Gastroesophageal sphincter (tissue), 4 donors: Measurements from ENCODE around the gene CDH23. TPM values are rescaled to one million over a fixed set of nuclear protein-coding genes. Genes with fewer than 3 reads are reported as not detected.
A peak's percentile ranks its signal among the peaks of the same experiment; 100 is the strongest.

ENCODE experiments used
- ATAC-seq: fragments of 150-250 bp; one replicate; pipeline ENCODE4 v1.9.1; 2016; ENCODE audit warnings: mild to moderate bottlenecking, moderate library complexity
- H3K27ac ChIP-seq, 4 donors: fragments of 200-600 bp; sonication (generic) in 3 of 4; 1 replicate in 3 of 4; 2 replicates in 1 of 4; pipeline ENCODE4 v1.5.1; 2016 to 2019
- H3K27me3 ChIP-seq: fragments of 200-600 bp; sonication (generic); one replicate; pipeline ENCODE4 v1.5.1; 2019
- H3K36me3 ChIP-seq, 2 donors: fragments of 200-600 bp; sonication (generic); one replicate each; pipeline ENCODE4 v1.5.1; 2019; ENCODE audit warnings: control low read depth in 1 of 2
- H3K4me1 ChIP-seq, 3 donors: fragments of 200-600 bp; sonication (generic); 1 replicate in 2 of 3; 2 replicates in 1 of 3; pipeline ENCODE4 v1.5.1; 2016 to 2019; ENCODE audit warnings: control low read depth in 2 of 3
- H3K4me3 ChIP-seq, 2 donors: fragments of 200-600 bp; sonication (generic); one replicate each; pipeline ENCODE4 v1.5.1; 2019; ENCODE audit warnings: mild to moderate bottlenecking in 1 of 2, moderate library complexity in 1 of 2
- H3K9me3 ChIP-seq, 3 donors: fragments of 200-600 bp; sonication (generic); one replicate each; pipeline ENCODE4 v1.5.1; 2017 to 2019; ENCODE audit warnings: control low read depth in 2 of 3
- EP300 ChIP-seq: sonication (generic); formaldehyde crosslinking; IDR thresholded peaks from one replicate; pipeline ENCODE4 v1.6.1; 2017; ENCODE audit warnings: antibody characterized with exemption, mild to moderate bottlenecking
- POLR2A ChIP-seq, 2 donors: fragments of 450-650 bp; IDR thresholded peaks; one replicate each; pipeline ENCODE4 v1.6.1; 2017; ENCODE audit warnings: antibody characterized with exemption in 2 of 2, mild to moderate bottlenecking in 2 of 2, moderate library complexity in 1 of 2
- POLR2AphosphoS5 ChIP-seq: sonication (generic); formaldehyde crosslinking; IDR thresholded peaks from one replicate; pipeline ENCODE4 v1.6.1; 2017; ENCODE audit warnings: antibody characterized with exemption
- WGBS, 2 donors: methylation state at CpG; one replicate each; pipeline ENCODE4 v1.1.5; 2018; ENCODE audit warnings: low coverage in 1 of 2; 5-methylcytosine and 5-hydroxymethylcytosine counted together
- total RNA-seq, 4 donors: library from RNA; depleted of rRNA; stranded (reverse); fragments of >200 nt; gene quantifications; one replicate each; pipeline ENCODE4 v1.1.0, GENCODE V29; 2016
- TF ChIP-seq, protein P1 (sequence below), 4 experiments: fragments of 200-600 bp in 2 of 4; fragments of 450-650 bp in 2 of 4; sonication (generic) in 1 of 4; IDR thresholded peaks; one replicate each; pipeline ENCODE4 v1.5.1; 2017 to 2019; ENCODE audit warnings: antibody characterized with exemption in 4 of 4, mild to moderate bottlenecking in 2 of 4, moderate library complexity in 2 of 4

CDH23 gene
- total RNA-seq, 4 donors from 2014 or later = 5.1 to 33.5 (median 16.2) TPM

DNA sequence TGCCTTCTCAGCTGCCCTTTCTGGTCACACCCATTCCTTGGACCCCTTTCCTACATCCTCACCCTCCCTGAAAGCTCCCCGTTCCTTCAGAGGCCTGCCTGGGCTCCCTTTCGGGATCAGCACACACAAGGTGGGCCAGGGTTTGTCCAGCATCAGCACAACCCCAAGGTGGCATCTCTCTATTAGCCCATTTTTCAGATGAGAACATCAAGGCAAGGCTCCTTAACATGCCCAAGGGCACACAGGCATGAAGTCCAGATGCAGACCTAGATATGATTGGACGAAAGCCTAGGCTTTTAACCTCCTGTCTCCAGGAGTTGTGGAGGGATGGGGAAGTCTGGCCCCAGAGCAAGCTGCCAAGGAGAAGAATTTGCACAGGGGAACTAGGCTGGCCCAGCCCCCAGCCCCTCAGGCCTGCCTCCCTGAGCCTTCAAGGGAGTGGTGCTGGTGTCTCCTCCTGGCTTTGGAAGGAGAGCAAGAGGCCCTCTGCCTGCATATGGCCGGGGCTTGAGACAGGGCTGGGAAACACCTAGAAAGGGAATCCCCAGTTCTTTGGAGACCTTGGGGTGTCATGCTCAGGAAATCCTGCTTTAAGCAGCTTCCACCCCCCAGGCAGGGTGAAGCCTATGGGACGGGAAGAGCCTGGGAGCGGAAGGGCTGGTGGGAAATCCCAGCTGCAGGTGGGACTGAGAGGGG lies 385.6 kb downstream of the CDH23 start:
- no peak for ATAC-seq
- WGBS, 2 donors = 78 to 90% methylated on average over 2 to 4 of the region's 6 CpGs
- no peak for TF ChIP-seq POLR2AphosphoS5
- TF ChIP-seq, protein P1, sequence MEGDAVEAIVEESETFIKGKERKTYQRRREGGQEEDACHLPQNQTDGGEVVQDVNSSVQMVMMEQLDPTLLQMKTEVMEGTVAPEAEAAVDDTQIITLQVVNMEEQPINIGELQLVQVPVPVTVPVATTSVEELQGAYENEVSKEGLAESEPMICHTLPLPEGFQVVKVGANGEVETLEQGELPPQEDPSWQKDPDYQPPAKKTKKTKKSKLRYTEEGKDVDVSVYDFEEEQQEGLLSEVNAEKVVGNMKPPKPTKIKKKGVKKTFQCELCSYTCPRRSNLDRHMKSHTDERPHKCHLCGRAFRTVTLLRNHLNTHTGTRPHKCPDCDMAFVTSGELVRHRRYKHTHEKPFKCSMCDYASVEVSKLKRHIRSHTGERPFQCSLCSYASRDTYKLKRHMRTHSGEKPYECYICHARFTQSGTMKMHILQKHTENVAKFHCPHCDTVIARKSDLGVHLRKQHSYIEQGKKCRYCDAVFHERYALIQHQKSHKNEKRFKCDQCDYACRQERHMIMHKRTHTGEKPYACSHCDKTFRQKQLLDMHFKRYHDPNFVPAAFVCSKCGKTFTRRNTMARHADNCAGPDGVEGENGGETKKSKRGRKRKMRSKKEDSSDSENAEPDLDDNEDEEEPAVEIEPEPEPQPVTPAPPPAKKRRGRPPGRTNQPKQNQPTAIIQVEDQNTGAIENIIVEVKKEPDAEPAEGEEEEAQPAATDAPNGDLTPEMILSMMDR (IDR thresholded peaks at IDR 0.05) = no peak
- TF ChIP-seq POLR2A (IDR thresholded peaks at IDR 0.05) = no peak
- TF ChIP-seq EP300 = no peak

DNA sequence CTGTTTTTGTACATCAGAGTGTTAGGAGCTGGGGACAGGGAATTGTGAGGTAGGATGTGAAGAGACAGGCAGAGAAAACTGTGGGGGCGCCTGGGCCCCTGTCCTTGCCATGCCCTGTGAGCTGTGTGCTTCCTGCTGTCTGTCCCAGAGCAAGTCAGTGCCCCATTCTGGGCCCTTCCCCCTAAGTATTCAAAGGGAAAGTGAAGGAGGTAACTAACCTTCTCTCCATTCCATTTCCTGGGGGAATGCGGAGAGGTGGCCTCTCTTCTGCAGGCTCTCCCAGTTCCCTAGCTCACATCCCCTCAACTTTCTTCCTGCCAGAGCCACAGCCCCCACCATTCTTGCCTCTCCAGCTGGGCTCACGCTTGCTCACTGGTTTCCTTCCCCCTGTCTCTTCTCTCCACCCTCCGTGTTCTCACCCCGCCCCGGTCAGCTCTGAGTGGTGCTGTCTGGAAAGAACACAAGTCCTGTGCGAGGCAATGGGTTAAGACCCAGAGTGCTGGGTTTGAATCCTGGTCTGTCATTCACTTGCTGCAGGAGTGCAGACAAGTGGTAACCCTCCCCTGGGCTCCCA lies 386.3 kb downstream of the CDH23 start:
- TF ChIP-seq POLR2AphosphoS5 (no peak), POLR2A (IDR thresholded peaks at IDR 0.05) (no peak), EP300 (no peak)
- peak; percentile 42 for ATAC-seq
- Histone ChIP-seq H3K27me3 (no peaks in the 10 kb centered on the region), H3K4me1 (peaks cover 0 to 15% (median 0%) of the 10 kb centered on the region in 3 donors), H3K4me3 (no peak overlapping the region), H3K36me3 (no peaks in the 10 kb centered on the region), H3K9me3 (no peaks in the 10 kb centered on the region), H3K27ac (no peak overlapping the region)
- 33 to 34% methylated on average over 6 to 7 of the region's 7 CpGs for WGBS, 2 donors

More for the DNA sequence above, 385.6 kb downstream of the CDH23 start:
- Histone ChIP-seq H3K27me3 (no peaks in the 10 kb centered on the region), H3K4me3 (no peak overlapping the region), H3K27ac (no peak overlapping the region), H3K4me1 (peaks cover 0 to 15% (median 0%) of the 10 kb centered on the region in 3 donors), H3K36me3 (no peaks in the 10 kb centered on the region), H3K9me3 (no peaks in the 10 kb centered on the region)

DNA sequence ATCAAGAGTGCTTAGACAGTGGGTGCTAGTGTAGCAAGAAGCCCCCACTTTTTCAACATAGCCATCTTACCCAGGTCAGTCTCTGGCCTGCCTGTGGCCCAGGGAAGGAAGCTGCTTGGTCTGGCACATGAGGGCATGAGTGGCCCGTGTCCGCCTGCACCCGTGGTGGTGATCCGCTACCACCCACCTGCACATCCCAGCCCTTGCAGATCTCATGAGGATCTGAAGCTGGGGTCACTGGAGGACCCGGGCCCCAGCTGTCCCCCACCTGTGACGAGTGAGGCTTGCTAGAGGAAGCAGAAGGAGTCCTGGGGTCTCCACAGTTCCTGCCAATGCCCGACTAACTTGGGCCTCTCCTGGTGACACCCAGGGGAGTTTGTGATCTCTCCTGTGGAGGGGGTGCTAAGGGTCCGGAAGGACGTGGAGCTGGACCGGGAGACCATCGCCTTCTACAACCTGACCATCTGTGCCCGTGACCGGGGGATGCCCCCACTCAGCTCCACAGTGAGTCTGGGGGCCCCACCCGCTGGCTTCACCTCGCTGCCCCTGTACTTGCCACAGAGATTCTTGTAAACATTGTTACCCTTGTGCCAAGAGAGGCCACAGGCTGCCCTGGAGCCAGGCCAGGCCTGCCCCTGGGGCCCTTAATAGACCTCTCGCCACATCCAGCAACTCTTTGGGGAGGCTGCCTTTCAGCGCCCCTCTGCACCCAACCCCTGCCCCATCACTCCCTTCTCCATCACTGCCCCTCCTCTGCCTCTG lies 387.4 kb downstream of the CDH23 start:
- Histone ChIP-seq H3K36me3 (no peaks in the 10 kb centered on the region), H3K4me1 (peaks cover 0 to 15% (median 0%) of the 10 kb centered on the region in 3 donors), H3K27ac (no peak overlapping the region), H3K4me3 (no peak overlapping the region), H3K27me3 (peaks cover 2% of the 10 kb centered on the region), H3K9me3 (no peaks in the 10 kb centered on the region)
- WGBS, 2 donors = 100% methylated on average over 1 to 3 of the region's 17 CpGs
- TF ChIP-seq EP300 = no peak
- TF ChIP-seq POLR2A (IDR thresholded peaks at IDR 0.05) = no peak
- no peak for TF ChIP-seq POLR2AphosphoS5
- TF ChIP-seq, protein P1 (IDR thresholded peaks at IDR 0.05) = no peak
- ATAC-seq = no peak

DNA sequence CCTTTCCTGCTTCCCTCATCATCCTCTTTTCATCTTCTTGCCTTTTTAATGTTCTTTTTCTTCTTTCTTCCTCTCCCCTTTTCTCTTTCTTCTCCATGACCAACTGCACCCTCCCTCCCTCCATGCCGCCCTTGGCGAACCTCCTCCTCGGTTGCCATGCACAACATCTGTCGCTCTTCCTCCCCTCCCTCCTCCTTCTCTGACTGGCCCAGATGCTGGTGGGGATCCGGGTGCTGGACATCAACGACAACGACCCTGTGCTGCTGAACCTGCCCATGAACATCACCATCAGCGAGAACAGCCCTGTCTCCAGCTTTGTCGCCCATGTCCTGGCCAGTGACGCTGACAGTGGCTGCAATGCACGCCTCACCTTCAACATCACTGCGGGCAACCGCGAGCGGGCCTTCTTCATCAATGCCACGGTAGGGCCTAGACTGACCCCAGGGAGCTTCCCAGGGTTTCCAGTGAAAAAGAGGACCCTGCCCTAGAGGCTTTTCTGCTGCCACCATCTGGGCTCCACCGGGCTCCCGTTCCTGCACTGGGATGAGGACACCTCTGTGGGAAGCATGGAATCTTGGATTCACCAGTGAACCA lies 388.1 kb downstream of the CDH23 start:
- no peak overlapping the region for H3K4me3 ChIP-seq
- H3K36me3 ChIP-seq = no peaks in the 10 kb centered on the region
- TF ChIP-seq POLR2A (IDR thresholded peaks at IDR 0.05) = no peak
- TF ChIP-seq, protein P1 (IDR thresholded peaks at IDR 0.05) = no peak
- TF ChIP-seq POLR2AphosphoS5 = no peak
- no peak for TF ChIP-seq EP300
- H3K27me3 ChIP-seq = peaks cover 5% of the 10 kb centered on the region
- 75% methylated on average over 5 of the region's 18 CpGs; no CpG with 5 or more reads in 1 of the 2 donors for WGBS, 2 donors
- no peak for ATAC-seq
- H3K4me1 ChIP-seq = peaks cover 0 to 15% (median 0%) of the 10 kb centered on the region in 3 donors
- H3K9me3 ChIP-seq = no peaks in the 10 kb centered on the region
- no peak overlapping the region for H3K27ac ChIP-seq

DNA sequence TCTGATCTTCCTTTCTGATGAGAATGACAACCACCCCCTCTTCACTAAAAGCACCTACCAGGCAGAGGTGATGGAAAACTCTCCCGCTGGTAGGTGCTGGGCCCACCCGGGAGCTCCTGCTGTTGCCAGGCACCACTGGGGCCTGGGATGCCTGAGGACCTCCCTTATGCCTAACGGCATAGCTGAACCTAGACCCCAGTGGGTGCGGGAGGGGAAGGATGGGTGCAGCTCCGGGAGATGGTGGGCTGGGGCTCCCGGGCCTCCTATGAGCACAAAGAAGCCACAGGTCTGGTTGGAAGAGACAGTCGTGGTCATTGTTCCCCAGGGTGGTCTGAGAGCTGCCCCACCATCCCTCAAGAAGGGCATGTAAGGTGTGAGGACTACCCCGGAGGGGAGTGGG lies 392.2 kb downstream of the CDH23 start:
- no peak for ATAC-seq
- WGBS, 2 donors = 83% methylated on average over 2 of the region's 8 CpGs; no CpG with 5 or more reads in 1 of the 2 donors
- no peak for TF ChIP-seq POLR2AphosphoS5
- no peak for TF ChIP-seq POLR2A (IDR thresholded peaks at IDR 0.05)
- TF ChIP-seq, protein P1 (IDR thresholded peaks at IDR 0.05) = no peak
- no peak for TF ChIP-seq EP300
- Histone ChIP-seq H3K27me3 (peaks cover 5% of the 10 kb centered on the region), H3K4me1 (no peaks in the 10 kb centered on the region), H3K4me3 (no peak overlapping the region), H3K9me3 (no peaks in the 10 kb centered on the region), H3K36me3 (peaks cover 0 to 4% of the 10 kb centered on the region in 2 donors), H3K27ac (no peak overlapping the region)
